HG02763 (cell line): ENCODE results near the gene USP3.

Experiments used
- ATAC-seq: cut with Tn5 transposase; IDR thresholded peaks from one replicate; pipeline ENCODE4 v1.9.1; 2021; ENCODE audit warnings: mild to moderate bottlenecking, moderate library complexity; ENCODE audit not compliant: unreplicated experiment

The USP3 gene

DNA sequence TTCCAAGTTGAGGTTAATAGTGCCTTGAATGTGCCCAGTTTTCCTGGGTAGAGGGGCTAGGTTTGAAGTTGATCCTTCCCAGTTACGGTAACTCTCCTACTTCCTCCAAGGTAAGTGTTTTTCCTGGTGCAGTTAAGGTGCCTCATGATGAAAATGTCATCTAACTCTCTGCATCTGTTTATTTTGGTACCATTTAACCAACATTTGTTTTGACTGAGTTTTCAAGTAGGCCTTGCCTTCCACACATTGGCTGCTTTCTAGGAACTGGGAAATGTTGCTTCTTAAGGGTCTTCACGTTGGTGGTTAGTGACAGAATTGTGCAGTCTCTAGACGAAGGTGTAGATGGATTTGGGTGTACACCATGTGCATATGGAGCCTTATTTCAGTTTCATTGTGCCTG is 31.3 kb downstream of the USP3 start:
- ATAC-seq = no peak

DNA sequence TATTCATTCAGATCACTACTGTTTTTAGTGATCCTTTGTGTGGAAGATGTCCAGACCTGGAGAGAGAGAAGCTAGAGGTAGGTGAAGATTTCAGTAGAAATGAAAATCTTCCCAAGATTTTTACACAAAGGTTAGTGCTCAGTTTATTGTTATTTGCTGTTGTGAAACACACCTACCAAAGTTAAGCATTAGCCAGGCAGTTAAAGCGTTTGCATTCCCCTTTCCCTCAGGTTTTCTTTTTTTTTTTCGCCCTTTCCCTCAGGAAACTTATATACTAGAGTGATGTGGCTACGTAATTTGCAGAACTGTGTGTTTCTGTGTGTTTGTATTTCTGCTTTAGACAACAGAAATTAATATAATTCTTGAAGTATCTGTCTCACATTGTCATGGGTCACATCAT is 34.5 kb downstream of the USP3 start:
- ATAC-seq = no peak

DNA sequence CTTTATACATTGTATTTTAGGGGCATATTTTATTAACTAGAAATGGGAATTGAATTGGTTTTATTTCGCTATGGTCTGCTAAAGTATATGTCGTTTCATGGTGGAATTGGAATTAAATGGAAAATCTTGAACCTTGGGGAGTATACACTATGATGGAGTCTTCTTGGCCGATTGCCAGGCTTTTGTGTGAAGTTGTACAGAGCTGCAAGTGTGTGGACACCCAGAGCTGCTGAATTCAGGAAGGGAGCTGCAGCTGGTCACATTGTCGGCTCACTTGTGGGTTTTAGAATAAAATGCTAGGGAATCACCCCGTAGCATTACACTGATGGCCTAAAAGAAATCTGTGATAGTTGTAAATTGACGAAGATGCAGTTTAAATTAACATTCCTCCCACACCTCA is 35.1 kb downstream of the USP3 start:
- no peak for ATAC-seq

DNA sequence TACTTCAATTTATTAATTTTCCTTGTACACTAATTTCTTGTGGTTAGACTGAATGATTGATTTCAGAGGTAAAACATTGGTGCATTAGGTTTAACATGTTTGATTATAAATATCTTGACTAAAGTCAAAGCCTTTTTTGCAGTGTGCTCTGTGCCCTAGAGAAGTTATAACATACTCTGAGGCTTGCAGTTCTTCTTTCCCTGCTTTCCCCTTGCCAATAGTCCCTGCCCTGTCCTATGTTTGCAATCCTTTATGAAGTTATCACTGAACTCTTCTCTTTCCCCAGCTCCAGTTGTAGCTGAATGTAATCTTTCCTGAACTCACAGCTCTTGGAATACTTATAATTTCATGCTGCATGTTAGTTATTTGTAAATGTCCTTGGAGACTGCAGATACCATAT is 35.6 kb downstream of the USP3 start:
- ATAC-seq = no peak

DNA sequence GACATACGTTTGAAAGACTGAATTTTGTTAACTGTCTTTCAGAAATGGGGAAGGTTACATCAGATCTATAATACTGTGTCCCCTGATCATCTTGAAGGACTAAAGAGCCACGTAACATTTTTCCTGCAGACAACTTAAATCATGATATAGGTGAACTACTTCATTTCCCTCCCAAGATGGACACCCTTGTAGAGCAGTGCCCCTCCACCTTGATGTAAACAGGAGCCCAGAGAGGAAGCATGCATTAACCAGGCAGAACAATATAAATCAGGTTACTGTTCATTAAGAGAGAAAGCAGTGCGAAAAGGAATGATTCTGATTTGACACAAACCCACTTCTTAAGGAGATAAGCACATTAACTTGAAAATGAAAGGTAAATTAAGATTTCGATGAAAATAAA is 36.1 kb downstream of the USP3 start:
- no peak for ATAC-seq

DNA sequence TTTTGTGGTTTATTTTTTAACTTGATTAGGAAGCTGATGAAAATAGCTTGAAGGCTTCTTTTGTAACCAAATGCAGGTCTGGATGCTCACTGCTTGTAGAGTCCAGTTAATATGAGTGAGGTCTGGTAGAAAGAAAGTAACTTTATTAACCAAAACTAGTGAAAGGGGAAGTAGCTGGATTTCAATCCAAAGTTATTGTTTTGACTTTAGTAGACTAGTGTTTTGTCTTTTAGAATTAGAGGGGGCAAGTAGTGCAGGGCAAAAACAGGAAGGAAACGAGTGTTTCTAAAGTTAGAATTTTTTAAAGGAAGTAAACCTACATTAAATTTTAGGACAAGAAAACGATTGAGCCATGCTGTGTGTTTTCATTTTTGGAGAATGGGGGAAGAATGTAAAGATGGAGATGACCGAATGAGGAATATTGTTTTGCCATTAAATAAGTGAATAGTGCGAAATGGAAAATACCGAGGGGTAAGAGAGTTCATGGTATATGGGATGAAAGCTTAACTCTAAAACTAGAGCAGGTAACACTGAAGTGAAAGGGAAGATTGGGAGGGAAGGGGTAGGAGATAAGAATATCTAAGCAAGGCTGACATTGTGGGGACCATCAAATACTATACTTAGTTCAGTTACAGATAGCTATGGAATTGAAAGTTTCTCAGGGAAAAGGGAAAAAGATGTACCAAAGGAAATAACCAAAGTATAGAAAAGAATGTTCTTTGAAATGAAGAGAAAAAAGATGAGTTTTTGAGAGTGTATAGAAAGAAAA is 40.0 kb downstream of the USP3 start:
- ATAC-seq = no peak

DNA sequence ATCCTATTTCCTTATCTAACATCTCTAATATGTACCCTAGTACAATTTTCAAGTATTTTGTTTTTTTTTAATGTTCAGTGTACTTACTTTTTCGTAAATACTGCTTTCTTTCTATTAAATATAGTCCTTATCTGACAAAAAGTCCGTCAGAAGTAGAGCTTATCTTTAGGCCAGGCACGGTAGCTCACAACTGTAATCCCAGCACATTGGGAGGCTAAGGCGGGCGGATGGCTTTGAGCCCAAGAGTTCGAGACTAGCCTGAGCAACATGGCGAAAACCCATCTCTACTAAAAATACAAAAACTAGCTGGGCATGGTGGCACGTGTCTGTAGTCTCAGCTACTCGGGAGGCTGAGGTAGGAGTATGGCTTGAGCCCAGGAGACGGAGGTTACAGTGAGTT is 41.1 kb downstream of the USP3 start:
- ATAC-seq = no peak

DNA sequence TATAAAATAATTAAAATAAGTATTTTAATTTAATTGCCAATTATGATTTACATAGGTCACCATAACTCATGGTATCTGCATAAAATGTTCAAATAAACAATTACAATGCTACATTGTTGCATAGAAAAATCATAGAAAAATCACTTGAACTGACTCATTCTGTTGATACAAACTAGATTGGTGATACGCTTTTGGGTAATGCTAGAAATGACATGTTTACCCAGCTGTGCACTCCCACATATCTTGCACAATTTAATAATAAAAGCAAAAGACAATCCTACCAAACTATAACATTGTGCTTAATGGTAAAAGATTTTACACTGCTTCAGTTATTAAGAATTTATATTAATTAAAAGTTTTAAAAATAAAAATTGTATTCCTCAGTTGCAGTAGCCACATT is 47.0 kb downstream of the USP3 start:
- no peak for ATAC-seq

DNA sequence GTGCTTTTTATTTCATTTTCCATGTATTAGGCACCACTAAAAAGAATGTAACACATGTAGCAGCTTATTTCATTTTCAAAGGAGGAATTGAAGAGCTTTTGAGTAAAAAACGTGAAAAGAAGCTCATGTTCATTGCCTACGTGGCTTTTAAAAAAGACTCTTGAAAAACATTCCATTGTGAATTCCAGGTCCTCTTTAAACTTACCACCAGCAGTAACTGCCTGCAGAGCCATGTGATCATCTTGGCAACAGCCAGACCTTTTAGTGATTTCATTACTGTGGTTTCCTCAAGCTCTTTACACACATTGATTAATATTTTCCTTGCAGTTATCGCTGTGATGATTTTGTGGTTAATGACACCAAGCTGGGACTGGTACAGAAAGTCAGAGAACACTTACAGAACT is 49.0 kb downstream of the USP3 start:
- no peak for ATAC-seq

DNA sequence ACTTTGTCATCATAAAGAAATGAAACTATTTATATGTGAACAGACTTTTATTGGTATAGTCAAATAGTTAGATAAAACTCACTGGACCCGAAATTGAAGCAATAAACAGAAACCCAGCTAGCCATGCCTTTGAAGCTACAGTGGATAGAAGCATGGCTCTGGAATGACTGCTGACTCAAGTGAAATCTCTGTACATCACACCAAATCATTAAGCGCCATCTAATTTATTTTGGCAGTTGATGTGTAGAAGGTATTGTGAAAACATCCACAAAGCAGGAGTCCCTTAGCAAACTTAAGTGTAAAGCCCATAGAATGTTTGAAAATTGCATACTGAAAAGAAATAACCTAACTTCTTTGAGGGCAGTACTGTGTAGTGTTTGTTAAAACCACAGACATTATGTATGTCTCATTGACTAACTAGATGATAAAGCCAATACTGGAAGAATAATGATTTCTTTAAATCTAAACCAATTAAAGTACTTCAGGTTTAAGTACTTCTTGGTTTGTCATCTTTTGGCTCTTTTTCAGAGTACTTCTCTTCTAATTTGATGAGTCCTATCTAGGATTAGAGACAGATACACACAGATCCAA is 50.0 kb downstream of the USP3 start:
- ATAC-seq = no peak

DNA sequence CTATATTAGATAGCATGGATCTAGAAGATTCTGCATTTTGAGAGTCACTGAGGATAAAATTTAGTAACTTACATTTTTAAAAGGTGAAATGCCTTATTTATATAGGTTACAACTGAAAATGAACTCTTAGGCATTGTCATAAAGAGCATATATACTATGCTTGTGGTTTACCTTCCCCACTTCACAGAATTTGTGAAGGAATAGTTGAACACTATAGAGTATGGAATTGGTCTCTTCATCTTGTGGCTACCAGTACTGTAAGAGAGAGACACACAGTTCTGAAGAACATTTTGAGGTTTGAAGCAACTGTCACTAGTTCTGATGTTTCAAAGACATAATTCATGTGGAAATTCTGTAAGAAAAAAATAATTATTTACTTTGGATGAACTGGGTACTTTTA is 51.1 kb downstream of the USP3 start:
- no peak for ATAC-seq

DNA sequence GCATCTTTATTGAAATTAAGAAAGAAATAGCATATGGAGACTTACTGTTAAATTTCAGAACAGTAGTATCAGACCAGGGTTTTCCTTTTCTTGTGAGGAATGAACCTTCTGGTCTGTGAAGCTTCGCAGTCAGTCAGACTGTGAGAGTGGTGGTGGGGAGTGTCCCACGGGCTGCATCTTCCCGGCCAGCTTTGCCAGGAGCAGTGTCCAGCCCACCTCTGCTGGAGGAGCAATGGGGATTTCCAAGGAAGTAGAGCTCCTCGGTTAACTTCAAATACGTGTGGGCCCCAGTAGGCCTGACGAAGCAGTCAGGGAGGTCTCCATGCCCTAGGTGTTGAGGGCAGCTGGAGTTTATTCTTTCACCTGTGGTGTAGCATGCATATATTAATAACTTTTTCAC is 51.9 kb downstream of the USP3 start:
- ATAC-seq = no peak

DNA sequence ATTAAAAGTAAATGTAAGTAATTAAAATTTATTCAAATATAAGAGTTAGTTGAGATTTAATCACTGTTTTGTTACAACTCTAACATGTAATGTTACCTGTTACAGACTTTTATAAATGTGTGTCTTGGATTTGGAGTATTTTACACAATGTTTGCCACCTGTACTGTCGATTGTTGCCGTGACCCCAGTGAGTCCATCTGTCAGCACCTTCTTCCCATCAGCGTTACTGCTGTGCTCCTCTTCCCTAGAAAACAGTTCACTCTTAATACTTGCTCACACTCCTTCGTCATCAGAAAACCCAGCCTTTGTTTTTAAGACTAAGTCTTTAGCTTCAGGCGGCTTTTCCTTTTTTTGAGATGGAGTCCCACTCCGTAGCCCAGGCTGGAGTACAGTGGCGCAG is 52.3 kb downstream of the USP3 start:
- no peak for ATAC-seq

DNA sequence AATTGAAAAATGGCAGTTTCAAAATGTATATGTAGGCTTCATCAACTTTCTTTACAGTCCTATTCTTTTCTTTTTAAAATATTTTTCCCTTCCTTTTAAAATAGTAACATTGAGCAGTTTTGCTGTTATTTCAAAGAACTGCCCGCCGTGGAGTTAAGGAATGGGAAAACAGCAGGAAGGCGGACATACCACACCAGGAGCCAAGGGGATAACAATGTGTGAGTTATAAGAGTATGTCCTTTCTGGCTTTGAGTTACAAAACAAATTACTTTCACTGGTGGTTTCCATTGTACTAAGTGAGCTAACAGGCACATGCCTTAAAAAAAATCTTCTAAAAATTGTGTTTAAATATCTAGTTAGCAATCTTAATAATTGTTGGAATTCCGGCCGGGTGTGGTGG is 55.4 kb downstream of the USP3 start:
- ATAC-seq = no peak

DNA sequence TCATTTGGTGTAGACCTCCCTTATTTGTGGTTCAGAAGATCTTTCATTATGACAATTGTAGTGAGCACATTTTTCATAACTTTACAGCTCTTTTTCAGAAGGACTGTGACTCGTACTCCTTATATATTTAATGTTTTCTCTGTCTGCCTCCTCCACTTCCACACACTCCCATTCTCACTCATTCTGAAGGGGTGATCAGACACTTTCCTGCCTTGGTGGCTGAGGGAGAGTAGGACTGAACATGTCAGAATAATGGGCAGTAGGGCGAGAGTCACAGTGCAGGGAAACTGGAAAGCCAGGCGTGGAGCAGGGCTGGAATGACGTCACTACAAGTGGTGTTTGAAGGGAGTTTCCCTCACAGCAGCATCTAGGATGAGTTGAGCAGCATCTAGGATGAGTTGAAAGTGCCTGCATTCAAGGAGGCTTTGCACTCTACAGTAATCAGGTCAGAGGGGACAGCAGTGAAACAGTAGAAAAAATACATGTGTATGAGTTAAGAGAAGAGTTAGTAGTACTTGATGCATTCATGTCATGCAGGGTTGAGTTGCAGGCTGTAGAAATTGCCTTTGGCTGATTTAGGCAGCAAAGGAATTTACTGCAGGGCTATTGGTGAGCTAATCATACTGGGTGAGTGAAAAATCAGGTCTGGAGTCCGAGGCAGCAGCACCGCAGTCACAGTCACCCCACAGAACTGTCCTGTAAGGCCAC is 56.5 kb downstream of the USP3 start:
- no peak for ATAC-seq

DNA sequence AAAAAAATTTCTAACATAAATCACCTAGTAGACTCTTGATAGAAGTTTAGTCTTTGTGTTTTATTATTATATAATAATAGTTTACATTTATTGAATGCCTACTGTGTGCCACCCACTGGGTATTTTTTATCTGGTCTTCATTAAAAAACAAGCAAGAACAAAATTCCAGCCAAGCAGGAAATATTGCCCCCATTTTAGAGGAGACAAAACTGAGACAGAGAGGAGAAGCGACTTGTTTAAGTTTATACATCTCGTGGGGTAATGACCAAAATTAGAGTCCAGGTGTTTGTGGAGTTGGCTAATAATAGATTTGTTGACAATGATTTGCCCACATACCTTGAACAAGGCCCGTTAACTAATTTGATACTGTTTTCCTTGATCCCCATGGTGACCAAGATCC is 59.7 kb downstream of the USP3 start:
- no peak for ATAC-seq

DNA sequence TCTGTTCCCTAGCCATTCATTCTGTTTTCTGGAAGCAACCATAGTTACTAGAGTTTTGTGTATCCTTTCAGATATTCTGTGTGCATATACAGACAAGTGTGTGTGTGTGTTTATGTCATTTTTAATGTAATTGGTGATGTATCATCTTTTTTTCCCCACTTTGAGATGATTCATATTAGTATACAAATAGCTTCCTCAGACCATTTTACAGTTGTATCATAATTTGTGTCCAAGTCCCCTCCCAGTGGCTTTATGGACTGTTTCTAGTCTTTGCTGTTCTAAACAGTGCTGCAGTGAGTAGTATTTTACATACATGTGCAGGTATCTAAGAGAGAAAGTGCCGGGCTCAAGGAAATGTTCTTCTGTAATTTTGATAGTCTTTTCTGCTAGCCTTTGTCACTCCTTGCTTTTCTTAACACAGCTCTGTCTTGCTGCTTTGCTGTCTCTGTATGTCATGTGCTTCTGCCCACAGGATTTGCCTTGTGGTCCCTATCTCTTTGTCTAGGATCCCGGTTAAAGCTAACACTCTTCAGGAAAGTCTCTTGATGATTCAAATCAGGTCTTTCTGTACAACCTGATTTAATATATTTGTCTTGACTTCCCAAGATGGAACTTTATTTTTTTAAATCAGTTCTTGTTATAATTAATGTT is 61.3 kb downstream of the USP3 start:
- no peak for ATAC-seq

DNA sequence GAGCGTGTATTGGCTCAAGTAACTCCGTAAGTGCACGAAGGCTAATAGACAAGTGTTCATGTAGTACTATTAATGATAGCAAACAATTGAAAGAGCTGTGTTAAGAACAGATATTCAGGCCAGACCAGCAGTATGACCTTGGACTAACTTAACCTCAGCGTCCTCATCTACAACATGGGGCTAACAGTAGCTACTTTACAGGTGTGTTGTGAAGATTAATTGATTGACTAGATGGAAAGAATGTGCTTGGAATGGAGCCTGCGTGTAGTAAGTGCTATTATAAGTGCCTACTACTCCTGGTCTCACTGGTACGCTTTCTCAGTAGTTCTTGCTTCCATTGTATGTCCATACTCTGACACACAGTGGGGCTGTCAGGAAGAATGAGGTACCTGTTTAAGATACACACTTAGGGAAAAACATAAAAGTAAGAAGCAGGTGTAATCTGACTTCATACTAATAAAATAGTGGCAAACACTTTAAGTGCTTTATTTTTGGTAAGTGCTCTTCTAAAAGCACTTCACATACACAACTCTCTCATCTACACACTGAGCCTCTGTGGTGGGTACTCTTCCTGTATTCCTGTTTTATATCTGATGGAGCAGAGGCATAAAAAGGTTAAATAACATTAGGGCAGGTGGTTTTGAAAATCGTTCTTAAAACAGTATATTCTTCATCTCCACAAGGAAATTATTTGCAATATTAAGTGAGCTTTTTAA is 68.5 kb downstream of the USP3 start:
- no peak for ATAC-seq

DNA sequence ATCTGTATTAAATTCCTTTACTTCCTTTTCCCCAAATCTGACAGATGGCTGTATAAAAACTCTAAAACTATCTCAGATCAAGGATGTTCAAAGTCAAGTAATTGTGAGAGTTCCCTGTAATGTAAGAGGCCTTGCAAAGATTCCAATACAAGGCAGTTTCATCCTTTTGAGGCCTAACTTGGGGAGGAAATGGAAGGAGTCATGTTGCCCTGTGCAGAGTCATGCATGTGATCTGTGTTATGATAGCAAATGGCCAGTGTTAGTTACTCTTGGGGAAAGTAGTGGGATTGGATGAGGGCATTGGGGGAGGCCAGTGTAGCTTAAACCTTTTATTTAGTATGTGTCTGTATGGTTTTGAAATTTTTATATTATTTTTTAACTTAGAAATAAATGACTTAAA is 69.1 kb downstream of the USP3 start:
- no peak for ATAC-seq

DNA sequence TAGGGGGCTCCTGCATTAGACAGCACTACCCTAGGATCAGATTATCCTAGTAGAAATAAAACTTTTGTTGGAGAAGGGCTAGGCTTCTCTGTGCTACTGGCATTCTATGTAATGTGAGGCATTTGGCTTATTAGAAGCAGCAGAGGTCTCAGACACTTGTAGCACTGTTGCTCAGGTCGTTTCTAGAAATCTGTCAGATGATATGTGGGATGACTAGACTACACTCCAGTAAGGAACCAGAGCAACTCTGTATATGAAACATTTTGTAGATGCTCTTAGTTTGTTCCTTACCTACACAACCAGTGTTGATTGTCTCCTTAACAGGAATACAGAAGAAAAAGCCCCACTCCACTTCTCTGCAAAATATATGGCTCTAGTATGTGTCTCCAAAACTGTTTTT is 70.9 kb downstream of the USP3 start:
- no peak for ATAC-seq

DNA sequence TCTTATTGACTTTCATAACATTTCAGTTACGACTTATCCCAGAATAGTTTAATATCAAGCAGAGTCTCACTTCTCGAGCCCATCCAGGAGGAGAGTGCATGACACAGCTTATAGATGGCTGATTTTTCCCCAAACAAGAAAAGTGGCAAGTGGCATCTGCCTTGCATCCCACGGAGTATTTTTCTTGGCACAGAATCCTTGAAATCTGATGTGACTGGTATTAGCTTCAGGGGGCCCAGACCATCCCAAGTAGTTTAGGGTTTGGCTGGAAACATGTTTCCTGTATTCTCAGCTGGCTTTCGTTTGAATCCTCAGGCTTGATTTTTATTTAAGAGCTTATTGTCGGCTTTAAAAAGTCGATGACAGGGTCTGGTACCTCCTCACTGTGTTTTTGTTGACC is 72.0 kb downstream of the USP3 start:
- ATAC-seq = no peak
